HPDE6-E6E7 (cell line): ENCODE results near the gene FOXE3.
A peak's percentile ranks its signal among the peaks of the same experiment; 100 is the strongest.

Experiments
- DNase-seq: peaks from one replicate; pipeline ENCODE4 v3.0.0; 2011; ENCODE audit warnings: missing footprints; ENCODE audit errors: extremely low spot score

The FOXE3 gene

GRCh38 chr1:47405697-47406096, 10.4 kb upstream of the FOXE3 start:
- no peak for DNase-seq

GRCh38 chr1:47406966-47407365, 9.1 kb upstream of the FOXE3 start:
- DNase-seq, result no peak

- no peak for DNase-seq
Measured at GRCh38 chr1:47407481-47407880, 8.6 kb upstream of the FOXE3 start.

GRCh38 chr1:47409311-47410067, 6.6 kb upstream of the FOXE3 start:
- DNase-seq, result peak; percentile 74

- DNase-seq, result no peak
Measured at GRCh38 chr1:47410068-47410455, 6.0 kb upstream of the FOXE3 start.

- no peak for DNase-seq
Measured at GRCh38 chr1:47411436-47411835, 4.6 kb upstream of the FOXE3 start.

- no peak for DNase-seq
Measured at GRCh38 chr1:47412437-47412836, 3.6 kb upstream of the FOXE3 start.

- no peak for DNase-seq
Measured at GRCh38 chr1:47416319-47417169, 459 bp downstream of the FOXE3 start.

GRCh38 chr1:47417170-47418044, 1.3 kb downstream of the FOXE3 start:
- DNase-seq, result no peak

GRCh38 chr1:47418122-47418521, 2.0 kb downstream of the FOXE3 start:
- DNase-seq, result no peak

GRCh38 chr1:47418681-47419325, 2.7 kb downstream of the FOXE3 start:
- DNase-seq, result no peak

- no peak for DNase-seq
Measured at GRCh38 chr1:47420547-47420946, 4.5 kb downstream of the FOXE3 start.

- DNase-seq, result no peak
Measured at GRCh38 chr1:47423872-47424271, 7.8 kb downstream of the FOXE3 start.

GRCh38 chr1:47424336-47424982, 8.4 kb downstream of the FOXE3 start:
- peak; percentile 41 for DNase-seq

GRCh38 chr1:47431534-47431933, 15.4 kb downstream of the FOXE3 start:
- DNase-seq, result no peak

GRCh38 chr1:47432071-47433036, 16.3 kb downstream of the FOXE3 start:
- peak; percentile 26 for DNase-seq

GRCh38 chr1:47433037-47433421, 16.9 kb downstream of the FOXE3 start:
- DNase-seq, result no peak

GRCh38 chr1:47433477-47434050, 17.5 kb downstream of the FOXE3 start:
- no peak for DNase-seq

- DNase-seq, result no peak
Measured at GRCh38 chr1:47434051-47434842, 18.2 kb downstream of the FOXE3 start.
